Activated CD8-positive, alpha-beta T cell treated with anti-CD3 and anti-CD28 coated beads for 36 hours (primary cell): ENCODE measurements around the gene MEF2C. TPM values are rescaled to one million over a fixed set of nuclear protein-coding genes. Genes with fewer than 3 reads are reported as not detected.

Experiments
- ATAC-seq: fragments of 200-7000 bp; cut with Tn5 transposase; one replicate; pipeline ENCODE4 v1.10.0; 2021; ENCODE audit warnings: mild to moderate bottlenecking, moderate library complexity
- CTCF ChIA-PET: fragments of 350-600 bp; sonication (Branson Sonifier 250); formaldehyde crosslinking; loops from one replicate; lab custom pipeline; 2021; ENCODE audit warnings: antibody characterized with exemption; lab: Charles Lee
- POLR2A ChIA-PET: fragments of 350-600 bp; sonication (Branson Sonifier 250); formaldehyde crosslinking; loops from one replicate; lab custom pipeline; 2021; ENCODE audit warnings: antibody characterized with exemption; lab: Charles Lee
- DNase-seq: peaks from one replicate; pipeline ENCODE4 v3.0.0-alpha.2; 2020
- H3K27ac Mint-ChIP-seq: one replicate; pipeline ENCODE4 v1.8.0; 2021; ENCODE audit warnings: mild to moderate bottlenecking, mixed read lengths
- H3K27me3 Mint-ChIP-seq: one replicate; pipeline ENCODE4 v1.8.0; 2021; ENCODE audit warnings: mixed read lengths
- H3K36me3 Mint-ChIP-seq: one replicate; pipeline ENCODE4 v1.8.0; 2021; ENCODE audit warnings: low read depth, mixed read lengths
- H3K4me1 Mint-ChIP-seq: one replicate; pipeline ENCODE4 v1.8.0; 2021; ENCODE audit warnings: low read depth, mixed read lengths
- H3K4me3 Mint-ChIP-seq: one replicate; pipeline ENCODE4 v1.8.0; 2021; ENCODE audit warnings: mild to moderate bottlenecking, moderate library complexity, mixed read lengths
- H3K9me3 Mint-ChIP-seq: one replicate; pipeline ENCODE4 v1.8.0; 2021; ENCODE audit warnings: mixed read lengths
- CTCF ChIP-seq: fragments of 200-600 bp; IDR thresholded peaks from one replicate; pipeline ENCODE4 v1.8.0; 2022; ENCODE audit warnings: antibody characterized with exemption, mild to moderate bottlenecking
- intact Hi-C: fragments of 100-400 bp; cut with micrococcal nuclease; formaldehyde crosslinking; loops from one replicate; pipeline ENCODE4 v1.10.0; 2022
- total RNA-seq, 2 experiments: library from RNA; stranded (reverse); gene quantifications; one replicate each; pipeline ENCODE4 v1.2.3, GENCODE V29; 2021

The MEF2C gene
- total RNA-seq, 2 experiments from 2014 or later: 0.27 to 1.3 TPM

GRCh38 chr5:88741964-88742363, 141.0 kb downstream of the MEF2C start:
- ATAC-seq (no peak), DNase-seq (no peak)
- Mint-ChIP-seq H3K27me3 (peaks cover 17% of the 10 kb centered on the region), H3K9me3 (no peaks in the 10 kb centered on the region), H3K4me1 (no peaks in the 10 kb centered on the region), H3K4me3 (no peak overlapping the region), H3K27ac (no peak overlapping the region), H3K36me3 (no peaks in the 10 kb centered on the region)
- CTCF ChIA-PET: no interaction called here
- TF ChIP-seq CTCF: no peak
- intact Hi-C loops: no loop called here
- POLR2A ChIA-PET: no interaction called here

GRCh38 chr5:88740604-88741185, 142.3 kb downstream of the MEF2C start:
- H3K9me3 Mint-ChIP-seq: no peaks in the 10 kb centered on the region
- H3K27me3 Mint-ChIP-seq: peaks cover 17% of the 10 kb centered on the region
- intact Hi-C loops: no loop called here
- H3K4me3 Mint-ChIP-seq: no peak overlapping the region
- no peaks in the 10 kb centered on the region for H3K36me3 Mint-ChIP-seq
- CTCF ChIA-PET: interaction anchor here (1.0 to 4.4 kb wide), 2 partner anchors 11 to 14 kb away, joined by 3 to 30 read pairs; no protein-coding TSS in a partner anchor
- H3K27ac Mint-ChIP-seq: no peak overlapping the region
- DNase-seq (no peak), ATAC-seq (no peak)
- TF ChIP-seq CTCF: no peak
- POLR2A ChIA-PET: no interaction called here
- no peaks in the 10 kb centered on the region for H3K4me1 Mint-ChIP-seq

GRCh38 chr5:88736494-88736893, 146.5 kb downstream of the MEF2C start:
- peaks cover 10% of the 10 kb centered on the region for H3K27me3 Mint-ChIP-seq
- no peaks in the 10 kb centered on the region for H3K9me3 Mint-ChIP-seq
- ChIA-PET POLR2A (no interaction called here), CTCF (no interaction called here)
- no peak overlapping the region for H3K4me3 Mint-ChIP-seq
- no peak overlapping the region for H3K27ac Mint-ChIP-seq
- ATAC-seq: no peak
- peaks cover 4% of the 10 kb centered on the region for H3K4me1 Mint-ChIP-seq
- intact Hi-C loops: loop anchor here (5.0 kb wide), 1 partner anchor 276 kb away; no protein-coding TSS in a partner anchor
- H3K36me3 Mint-ChIP-seq: no peaks in the 10 kb centered on the region
- no peak for DNase-seq
- no peak for TF ChIP-seq CTCF

DNA sequence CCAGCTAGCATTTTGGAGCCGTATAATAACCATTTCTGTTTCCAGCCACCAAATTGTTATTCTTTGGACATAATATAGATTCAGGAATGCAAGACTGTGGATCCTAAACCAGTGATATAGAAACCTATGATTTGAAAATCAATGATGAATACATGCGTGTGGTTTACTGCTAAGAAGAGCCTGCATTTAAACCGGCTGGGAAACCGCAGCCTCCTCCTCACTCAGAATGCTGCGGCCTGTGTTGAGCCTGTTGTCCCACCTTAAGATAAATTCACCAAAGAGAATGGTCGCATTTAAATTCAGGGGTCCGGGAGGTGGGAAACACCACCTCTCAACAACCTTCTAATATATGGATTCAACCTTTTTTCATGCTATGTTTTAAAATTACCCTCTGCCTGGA, 148.0 kb downstream of the MEF2C start:
- POLR2A ChIA-PET: interaction anchor here (0.6 kb wide), 1 partner anchor 253 kb away, joined by 3 read pairs; no protein-coding TSS in a partner anchor
- intact Hi-C loops: loop anchor here (5.0 kb wide), 1 partner anchor 277 kb away; no protein-coding TSS in a partner anchor
- CTCF ChIA-PET: no interaction called here
- no peak overlapping the region for H3K27ac Mint-ChIP-seq
- peaks cover 4% of the 10 kb centered on the region for H3K4me1 Mint-ChIP-seq
- no peaks in the 10 kb centered on the region for H3K9me3 Mint-ChIP-seq
- no peak for TF ChIP-seq CTCF
- ATAC-seq (no peak), DNase-seq (no peak)
- no peak overlapping the region for H3K4me3 Mint-ChIP-seq
- no peaks in the 10 kb centered on the region for H3K36me3 Mint-ChIP-seq
- peaks cover 6% of the 10 kb centered on the region for H3K27me3 Mint-ChIP-seq

DNA sequence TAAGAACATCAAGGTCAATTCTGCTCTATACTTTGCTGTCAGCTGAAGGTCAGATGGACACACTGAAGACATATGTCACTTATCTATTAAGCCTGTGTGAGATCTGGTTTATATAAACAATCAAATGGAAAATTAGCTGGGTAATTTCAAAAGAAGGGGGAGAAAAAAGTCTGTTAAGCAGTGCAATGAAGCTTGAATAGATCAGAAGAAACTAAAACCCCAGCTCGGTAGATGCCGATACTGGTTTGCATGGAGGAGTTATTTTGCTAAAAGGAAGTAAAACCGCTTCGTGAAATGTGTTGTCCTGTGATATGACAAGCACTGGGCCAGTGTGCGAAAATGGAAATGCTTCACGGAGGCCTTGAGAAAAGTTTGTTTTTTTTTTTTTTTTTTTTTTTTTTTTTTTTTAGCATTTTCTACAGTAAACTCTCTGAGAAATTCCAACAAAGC, 148.8 kb downstream of the MEF2C start:
- CTCF ChIA-PET: no interaction called here
- Mint-ChIP-seq H3K4me3 (no peak overlapping the region), H3K27me3 (peaks cover 7% of the 10 kb centered on the region), H3K36me3 (no peaks in the 10 kb centered on the region), H3K27ac (no peak overlapping the region), H3K4me1 (peaks cover 5% of the 10 kb centered on the region), H3K9me3 (no peaks in the 10 kb centered on the region)
- intact Hi-C loops: no loop called here
- ATAC-seq (peak; percentile 24), DNase-seq (peak; percentile 2)
- POLR2A ChIA-PET: no interaction called here
- TF ChIP-seq CTCF: no peak
